GM21447 (cell line): Measurements from ENCODE around the gene XIRP1.
A peak's percentile ranks its signal among the peaks of the same experiment; 100 is the strongest.

Source experiments
- ATAC-seq: cut with Tn5 transposase; IDR thresholded peaks from one replicate; pipeline ENCODE4 v1.9.1; 2021; ENCODE audit not compliant: unreplicated experiment

XIRP1 gene

DNA sequence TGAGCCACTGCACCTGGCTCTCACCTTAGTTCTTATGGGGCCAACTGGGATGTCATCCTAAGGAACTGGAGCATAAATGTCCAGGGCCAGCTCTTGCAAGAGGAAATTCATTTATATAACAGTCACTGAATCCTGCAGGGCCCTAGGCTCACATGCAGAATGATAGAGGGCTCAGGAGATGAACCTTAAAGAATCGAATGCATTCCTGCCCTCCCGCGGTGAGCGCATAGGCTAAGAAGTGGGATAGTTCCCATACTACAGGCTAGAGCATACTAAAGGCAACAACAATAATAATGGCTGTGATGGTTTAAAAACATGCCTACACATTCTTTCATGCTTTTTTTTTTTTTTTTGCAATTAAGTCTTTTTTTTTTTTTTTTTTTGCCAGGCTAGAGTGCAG lies 21.9 kb downstream of the XIRP1 start:
- no peak for ATAC-seq

DNA sequence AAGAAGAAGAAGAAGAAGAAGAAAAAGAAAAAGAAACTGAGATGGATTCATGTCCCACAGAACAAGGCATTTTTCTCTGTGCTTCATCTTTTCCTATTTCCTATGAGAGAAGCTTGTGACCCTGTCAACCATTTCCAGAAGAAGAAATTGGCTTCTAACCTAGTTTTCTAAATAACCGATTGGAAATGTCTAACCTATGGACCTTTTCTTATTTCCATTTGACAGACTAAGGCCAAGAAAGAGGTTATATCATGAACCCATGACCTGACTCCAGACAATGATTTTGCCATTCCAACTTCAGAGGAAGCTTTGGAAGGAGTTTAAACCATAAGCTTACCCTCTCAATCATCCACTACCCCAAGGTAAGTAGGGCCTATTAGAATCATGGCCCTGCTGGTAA lies 22.7 kb downstream of the XIRP1 start:
- no peak for ATAC-seq

DNA sequence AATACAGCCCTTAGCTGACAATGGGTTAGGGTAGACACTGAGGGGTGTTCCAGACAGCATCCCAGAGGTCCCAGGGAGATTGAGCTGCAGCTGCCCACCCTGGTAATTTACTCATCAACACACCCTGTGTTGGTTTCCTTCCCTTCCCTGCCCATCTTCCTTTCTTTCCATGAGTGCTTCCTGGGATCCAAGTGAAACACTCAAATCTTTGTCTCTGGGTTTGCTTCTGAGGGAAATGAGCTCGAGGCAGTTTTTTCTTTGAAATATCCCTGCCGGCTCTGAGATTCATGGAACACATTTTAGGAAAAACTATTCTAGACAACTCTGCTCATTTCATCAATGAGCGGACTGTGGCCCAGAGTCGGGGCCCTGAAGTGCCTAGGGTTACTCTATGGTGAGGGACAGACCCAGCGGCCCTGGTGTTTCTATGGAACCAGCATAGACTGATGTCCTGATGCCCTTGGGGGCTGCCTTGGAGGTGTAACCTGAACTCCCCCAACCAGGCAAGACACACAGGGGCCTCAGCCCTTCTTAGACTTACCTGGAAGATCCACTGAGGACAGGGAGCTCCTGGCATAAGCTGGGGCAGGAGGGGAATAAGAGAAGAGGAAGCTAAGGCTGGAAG lies 24.1 kb downstream of the XIRP1 start:
- ATAC-seq, result no peak

DNA sequence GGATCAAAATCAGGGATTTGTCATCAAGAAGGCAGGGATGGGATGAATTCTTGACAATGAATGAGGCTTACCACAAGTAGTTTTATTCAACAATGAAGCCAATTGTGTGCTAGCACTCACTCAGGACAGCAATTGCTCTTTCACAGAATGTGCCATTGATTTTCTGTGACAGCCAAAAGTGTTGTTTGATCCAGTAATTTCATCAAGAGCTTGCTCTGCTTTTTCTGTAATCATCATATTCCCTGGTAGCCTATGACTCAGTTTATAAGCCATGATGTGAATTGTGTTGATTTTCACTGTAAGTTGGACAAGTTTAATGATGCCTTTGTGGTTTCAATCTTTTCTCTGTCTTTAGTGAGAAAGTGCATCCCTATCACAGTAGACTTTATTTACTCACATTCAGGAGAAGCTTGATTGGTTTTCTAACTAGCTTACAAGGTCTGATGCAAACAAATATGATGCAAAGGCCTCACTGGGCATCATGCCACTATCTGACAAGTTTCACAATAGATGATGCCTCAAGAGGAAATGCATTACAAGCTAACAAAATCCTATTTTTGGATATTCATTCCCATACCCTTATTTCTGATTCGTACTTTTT lies 25.4 kb downstream of the XIRP1 start:
- no peak for ATAC-seq

DNA sequence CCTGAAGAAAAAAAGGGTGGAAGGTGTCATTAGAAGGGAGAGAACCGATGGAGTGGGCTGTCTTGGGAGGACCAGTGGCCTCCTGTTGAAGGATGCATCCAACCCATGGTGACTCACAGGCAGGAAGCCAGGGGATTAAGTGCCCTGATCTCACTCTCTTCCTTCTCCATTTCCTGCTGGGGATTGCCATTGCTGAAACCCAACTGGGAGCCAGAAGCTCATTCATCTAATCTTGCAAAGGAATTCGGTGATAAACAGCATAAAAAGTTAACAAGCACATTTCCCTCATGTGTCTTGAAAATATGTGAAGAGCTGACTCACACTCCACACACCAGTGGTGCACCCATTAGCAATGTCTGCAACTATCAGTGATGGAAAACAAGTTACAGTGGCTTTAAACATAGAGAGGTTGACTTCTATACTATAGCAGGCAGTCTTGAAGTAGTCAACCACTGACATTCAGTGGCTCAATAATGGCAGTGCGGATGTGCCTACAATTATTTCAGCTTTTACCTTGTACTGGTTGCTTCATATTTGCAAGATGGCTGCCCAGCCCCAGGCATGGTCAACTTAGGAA lies 26.2 kb downstream of the XIRP1 start:
- no peak for ATAC-seq

DNA sequence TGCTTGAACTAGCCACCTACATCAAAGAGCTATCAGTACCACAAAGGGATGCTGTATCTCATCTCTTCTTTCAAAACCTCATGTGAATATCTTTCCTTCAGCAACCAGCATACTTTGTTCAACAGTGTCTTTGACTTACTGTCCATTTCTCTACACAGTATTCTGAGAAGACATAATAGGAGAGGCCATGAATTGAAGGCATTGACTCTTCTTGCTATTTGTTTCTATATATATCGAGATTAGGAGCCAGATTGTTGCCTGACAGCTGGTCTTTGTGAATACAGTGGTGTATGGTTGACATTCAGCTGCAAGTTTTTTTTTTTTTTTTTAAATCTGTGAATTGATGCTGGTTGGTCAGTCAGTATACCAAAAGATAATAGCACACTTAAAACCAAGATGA lies 26.9 kb downstream of the XIRP1 start:
- no peak for ATAC-seq

DNA sequence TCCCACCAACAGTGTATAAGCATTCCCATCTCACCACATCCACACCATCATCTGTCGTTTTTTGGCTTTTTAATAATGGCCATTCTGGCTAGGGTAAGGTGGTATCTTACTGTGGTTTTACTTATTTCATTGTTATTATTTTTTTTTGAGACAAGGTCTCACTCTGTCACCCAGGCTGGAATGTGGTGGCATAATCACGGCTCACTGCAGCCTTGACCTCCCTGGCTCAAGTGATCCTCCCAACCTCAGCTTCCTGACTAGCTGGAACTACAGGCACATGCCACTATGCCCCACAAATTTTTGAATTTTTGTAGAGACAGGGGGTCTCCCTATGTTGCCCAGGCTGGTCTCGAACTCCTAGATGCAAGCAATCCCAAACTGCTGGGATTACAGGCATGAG lies 28.0 kb downstream of the XIRP1 start:
- ATAC-seq, result no peak

DNA sequence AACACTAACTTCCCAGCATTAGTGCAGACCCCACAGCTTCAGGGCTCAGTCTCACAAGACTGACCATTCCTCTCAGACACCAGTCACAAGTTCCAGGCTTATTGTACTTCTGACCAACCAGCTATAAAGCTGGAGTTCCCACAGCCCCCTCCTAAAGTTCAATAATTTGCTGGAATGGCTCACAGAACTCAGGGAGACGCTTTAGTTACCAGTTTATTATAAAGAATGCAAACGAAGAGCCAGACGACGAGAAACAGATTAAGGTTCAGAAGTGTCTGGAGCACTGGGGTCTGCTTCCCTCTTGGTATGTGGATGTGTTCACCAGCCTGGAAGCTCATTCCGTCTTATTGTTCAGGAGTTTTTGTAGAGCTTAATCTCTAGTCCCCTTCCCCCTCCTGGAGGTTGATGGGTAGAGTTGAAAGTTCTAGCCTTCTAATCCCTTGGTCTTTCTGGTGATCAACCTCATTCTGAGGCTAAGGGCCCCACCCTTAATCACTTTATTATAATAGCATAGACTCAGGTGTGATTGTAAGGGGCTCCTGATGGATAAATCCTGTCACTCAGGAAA lies 34.2 kb downstream of the XIRP1 start:
- no peak for ATAC-seq

DNA sequence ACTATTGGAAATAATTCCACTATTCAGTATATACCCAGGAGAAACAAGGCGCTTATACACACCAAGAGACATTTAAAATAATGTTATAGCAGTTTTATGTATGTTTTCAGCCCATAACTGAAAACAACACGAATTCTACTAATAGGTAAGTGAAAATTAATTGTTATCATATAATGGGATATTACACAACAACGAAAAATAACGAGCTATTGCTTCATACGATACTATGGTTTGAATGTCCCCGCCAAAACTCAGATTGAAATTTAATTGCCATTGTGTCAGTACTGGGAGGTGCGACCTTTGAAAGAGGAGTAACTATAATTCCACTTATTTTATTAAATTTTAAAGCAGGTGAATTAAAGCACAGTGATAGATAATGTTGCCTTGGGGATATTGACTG lies 35.0 kb downstream of the XIRP1 start:
- ATAC-seq, result no peak

DNA sequence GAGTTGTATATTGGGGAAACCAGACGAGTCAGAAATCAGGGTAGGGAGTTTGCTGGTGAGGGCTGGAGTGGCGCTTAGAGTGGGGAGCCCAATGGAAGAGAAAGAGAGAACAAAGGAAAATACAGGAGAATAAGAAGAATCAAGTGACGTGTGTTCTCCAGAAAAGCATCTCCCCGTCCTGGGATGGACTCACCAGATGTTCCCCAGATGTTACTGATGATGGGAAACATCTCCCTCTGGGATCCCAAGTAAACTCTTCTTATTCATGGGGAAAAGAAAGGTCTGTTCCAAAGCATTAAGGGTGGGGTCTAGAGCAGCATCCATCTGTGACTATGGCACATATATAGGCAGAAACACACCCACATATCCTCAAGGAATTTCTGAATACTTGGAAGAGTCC lies 36.0 kb downstream of the XIRP1 start:
- ATAC-seq, result no peak

DNA sequence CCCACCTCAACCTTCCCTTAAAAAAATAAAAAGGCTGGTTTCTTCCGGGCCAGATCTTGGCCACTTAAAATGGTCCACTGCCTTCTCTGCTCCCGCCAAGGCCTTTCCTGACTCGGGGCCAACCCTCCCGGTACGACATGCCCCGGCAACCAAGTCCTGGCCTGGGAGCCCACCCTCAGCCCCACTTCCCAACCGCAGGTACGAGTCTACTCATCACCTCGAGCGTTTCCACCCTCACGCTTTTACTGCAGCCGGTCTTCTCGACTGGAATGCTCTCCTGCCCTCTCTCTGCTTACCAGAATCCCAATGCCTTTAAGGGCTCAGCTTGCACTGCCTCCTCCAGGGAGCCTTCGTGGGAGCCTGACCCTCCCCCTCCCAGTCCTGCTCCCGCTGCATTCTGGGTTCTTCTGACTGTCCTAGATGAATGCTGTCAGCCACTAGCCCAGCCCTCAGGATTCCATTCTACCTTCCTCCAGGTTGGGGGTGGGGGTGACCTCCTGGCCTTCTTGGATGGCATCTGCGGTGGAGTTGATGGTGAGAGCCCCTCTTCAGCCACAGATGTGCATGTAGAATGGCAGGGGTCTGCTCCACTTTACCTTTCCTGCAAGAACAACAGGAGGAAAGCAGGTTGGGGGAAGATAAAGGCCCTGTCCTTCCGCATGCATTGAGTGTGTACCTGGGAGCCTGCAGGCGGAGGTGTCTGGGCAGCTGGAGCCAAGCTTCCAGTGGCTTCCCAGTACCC lies 37.9 kb downstream of the XIRP1 start:
- no peak for ATAC-seq

DNA sequence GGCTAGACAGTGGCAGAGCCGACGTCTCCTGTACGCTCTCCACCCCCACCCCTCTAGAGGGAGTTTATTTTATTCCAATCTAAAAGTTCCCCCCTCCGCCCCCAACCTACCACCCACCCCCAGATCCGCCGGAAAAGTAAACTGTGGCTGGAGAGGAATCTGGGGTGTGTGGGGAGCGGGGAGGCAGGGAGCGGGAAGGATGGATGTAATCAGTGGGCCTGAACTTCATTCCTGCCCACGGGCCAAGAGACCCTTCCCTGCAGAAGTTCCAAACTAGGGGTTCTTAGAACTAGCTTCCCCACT lies 38.5 kb downstream of the XIRP1 start:
- no peak for ATAC-seq

DNA sequence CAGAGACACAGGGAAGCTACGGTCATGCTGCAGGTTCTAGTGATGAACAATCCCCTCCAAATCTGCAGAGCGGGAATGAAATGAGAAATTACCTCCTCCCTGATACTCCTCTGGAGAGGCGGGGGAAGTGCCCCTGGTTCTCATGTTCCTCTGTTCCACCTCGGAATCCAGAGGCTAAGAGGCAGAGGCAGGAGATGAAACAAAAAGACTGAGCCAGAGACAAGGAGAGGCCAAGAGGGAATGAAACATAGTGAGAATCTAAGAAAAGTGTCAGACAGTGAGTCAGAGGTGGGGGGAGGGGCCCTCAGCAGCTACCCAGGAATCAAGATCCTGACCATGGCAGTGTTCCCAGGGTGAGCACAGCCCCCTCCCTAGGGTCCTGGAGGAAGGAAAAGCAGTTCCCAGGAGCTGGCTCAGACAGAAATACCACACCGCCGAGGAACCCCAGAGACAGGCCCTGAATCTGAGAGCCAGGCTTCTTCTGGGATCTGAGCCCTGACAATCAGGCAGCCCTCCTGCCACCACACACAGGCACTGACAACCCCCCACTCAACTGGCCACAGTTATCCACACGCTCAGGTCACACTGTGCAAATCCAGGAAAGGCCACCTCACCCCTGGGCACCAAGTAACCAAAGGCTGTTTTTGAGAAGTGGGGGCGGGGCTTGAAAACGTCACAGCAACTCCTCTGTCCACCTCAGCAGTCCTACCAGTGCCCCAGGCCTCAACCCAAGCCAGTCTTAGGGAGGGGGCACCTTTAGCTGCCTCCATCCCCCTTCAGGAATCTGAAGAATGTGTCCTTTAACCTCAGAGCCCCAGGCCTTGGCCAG lies 41.4 kb downstream of the XIRP1 start:
- ATAC-seq, result no peak

DNA sequence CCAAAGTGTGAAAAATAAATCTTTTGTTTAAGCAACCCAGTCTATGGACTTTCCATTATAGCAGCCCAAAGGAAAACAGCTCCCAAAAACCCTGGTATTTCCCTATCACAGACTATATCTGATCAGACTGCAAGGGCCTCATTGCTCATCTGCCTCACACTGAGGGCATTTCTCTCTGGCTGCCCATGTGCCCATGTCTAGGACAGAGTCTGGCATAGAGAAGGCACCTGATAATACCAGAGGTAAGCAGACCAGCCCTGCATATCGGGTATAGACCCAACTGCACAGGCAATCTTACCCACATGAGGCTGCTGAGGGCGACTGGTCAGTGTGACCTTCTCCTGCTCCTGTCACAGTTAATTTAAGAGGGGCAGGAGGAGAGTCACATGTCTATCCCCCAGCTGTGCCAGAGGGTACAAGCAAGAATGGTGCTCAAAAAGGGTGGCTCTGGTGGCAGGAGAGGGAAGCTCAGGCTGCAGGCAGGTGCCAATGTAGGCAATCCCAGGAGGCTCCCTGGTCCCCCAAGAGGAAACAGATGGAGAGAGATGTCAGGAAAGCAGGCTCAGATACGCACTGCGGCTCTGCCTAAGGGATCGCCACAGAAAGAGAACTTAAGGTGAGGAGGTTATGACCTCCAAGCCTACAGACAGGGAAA lies 42.1 kb downstream of the XIRP1 start:
- no peak for ATAC-seq

DNA sequence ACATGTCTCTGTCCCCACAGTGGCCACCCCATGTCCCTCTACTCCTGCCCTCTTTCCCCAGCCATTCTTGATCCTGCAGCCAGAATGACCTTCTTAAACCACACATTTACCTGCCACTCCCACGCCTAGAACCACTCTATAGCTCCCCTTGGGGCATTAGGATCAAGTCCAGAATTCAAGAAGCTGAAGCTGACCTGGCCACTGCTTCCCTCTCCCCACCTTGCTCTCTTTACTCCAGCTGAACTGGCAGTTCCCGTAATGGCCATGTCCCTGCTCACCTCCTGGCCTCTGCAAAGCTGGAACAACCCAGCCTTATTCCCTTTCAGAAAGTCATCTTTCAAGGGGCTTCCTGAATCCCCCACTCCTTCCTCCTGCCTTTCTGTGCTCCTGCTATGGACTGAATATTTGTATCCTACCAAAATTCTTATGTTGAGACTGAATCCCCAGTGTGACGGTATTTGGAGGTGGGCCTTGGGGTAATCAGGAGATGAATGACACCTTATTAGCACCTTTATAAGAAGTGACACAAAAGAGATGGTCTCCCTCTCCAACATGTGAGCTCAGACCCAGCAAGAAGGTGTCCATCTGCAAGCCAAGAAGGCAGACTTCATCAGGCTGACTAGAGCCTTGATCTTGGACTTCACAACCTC lies 42.8 kb downstream of the XIRP1 start:
- no peak for ATAC-seq

DNA sequence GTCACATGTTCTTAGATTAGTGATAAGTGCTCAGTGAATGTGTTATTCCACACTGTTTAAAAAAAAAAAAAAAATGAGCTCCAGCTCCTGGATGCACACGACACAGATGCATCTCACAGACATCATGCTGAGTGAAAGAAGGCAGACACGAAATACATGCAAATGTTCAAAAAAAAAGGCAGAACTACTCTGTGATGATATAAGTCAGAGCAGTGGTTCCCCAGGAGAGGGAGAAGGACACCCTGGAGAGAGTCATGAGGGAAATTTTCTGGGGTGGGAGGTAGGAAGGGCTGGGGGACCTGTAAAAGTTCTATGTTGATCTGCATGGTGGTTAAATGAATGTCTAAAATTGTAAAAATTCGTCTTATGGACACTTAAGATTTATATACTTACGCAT lies 43.3 kb downstream of the XIRP1 start:
- ATAC-seq, result no peak

DNA sequence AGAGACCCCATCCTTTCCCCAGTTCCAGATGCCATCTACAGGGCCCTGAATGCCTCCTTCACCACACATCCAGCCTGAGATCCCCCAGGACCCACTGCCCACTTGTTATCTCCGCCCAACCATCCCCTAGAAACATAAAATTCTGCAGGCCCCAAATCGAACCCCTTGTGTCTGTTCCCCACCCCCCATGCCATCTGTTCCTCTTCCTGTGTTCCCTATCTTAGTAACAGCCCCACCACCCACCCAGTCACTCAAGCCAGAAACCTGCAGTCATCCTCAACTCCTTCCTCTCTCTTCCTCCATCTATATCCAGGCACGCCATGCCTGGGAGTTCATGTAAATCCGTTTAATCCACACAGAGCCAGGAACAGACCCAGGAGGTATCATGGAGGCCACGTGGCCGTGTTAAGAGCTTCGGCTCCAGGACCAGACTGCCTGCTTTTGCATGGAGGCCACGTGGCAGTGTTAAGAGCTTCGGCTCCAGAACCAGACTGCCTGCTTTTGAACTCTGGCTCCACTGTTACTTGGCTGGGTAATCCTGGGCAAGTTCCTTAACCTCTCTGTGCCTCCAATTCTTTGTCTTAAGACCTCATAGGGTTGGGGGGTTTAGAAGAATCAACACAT lies 43.8 kb downstream of the XIRP1 start:
- no peak for ATAC-seq

DNA sequence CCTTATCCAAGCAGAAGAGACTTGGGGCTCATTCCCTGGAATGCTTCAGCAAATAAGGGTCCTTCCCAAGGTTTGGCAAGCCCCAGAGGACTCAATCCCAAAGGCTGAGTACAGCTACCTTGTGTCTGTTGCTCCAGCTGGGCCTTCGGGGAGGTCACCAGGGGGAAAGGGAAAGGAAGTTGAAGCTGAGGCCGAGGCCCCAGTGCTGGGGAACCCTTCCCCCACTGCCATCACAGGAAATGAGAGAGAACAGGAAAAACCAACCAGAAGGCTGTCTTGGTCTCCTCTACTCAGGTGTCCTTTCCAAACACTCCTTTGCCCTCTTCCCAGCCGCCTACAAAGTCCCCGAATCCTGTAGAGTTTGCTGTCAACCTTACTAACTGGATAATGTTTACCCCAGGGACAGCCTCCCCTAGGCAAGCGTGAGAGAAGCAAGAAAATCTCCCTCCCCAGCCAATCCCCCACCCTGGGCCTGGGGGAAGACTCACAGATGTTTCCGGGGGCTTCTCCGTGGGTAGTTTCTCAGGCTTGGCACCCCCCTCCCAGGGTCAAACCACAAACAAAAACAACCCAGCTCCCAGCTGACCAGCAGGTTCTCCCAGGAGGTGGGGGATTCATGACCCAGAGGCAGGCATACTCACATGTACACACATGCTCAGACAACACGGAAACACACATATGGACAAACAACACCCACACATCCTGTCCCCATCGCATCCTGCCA lies 44.5 kb downstream of the XIRP1 start:
- peak; percentile 27 for ATAC-seq
